Erythroblast (primary cell): Measurements from ENCODE around the gene RELN.

Experiments used
- DNase-seq, 2 experiments: peaks; one replicate each; lab custom pipeline; 2025; lab: John Stamatoyannopoulos, UW
- GATA1 ChIP-seq: IDR thresholded peaks from 2 replicates; pipeline ENCODE4 v1.6.1; 2011; ENCODE audit warnings: low read depth, mild to moderate bottlenecking, control low read depth, low read length, moderate library complexity
- POLR2A ChIP-seq: IDR thresholded peaks from 2 replicates; pipeline ENCODE4 v1.6.1; 2011; ENCODE audit warnings: mild to moderate bottlenecking, low read length

The RELN gene

GRCh38 chr7:103947026-103947655, 42.3 kb downstream of the RELN start:
- TF ChIP-seq POLR2A (no peak), GATA1 (no peak)
- no peak for DNase-seq

- DNase-seq, result peak in 1 of 2 experiments; percentile 29
- TF ChIP-seq GATA1 (no peak), POLR2A (no peak)
Measured at GRCh38 chr7:103944230-103944900, 45.1 kb downstream of the RELN start.

GRCh38 chr7:103941976-103942375, 47.5 kb downstream of the RELN start:
- no peak for DNase-seq
- TF ChIP-seq GATA1, result no peak
- TF ChIP-seq POLR2A, result no peak

- no peak for DNase-seq
- no peak for TF ChIP-seq POLR2A
- no peak for TF ChIP-seq GATA1
Measured at GRCh38 chr7:103940382-103941268, 48.8 kb downstream of the RELN start.

- TF ChIP-seq POLR2A (no peak), GATA1 (no peak)
- DNase-seq, result no peak
Measured at GRCh38 chr7:103937680-103938079, 51.8 kb downstream of the RELN start.

- TF ChIP-seq GATA1 (no peak), POLR2A (no peak)
- no peak for DNase-seq
Measured at GRCh38 chr7:103936558-103936957, 52.9 kb downstream of the RELN start.

GRCh38 chr7:103934508-103934907, 55.0 kb downstream of the RELN start:
- DNase-seq, result no peak
- TF ChIP-seq POLR2A (no peak), GATA1 (no peak)

GRCh38 chr7:103932389-103932788, 57.1 kb downstream of the RELN start:
- no peak for DNase-seq
- TF ChIP-seq GATA1, result no peak
- TF ChIP-seq POLR2A, result no peak

- DNase-seq, result no peak
- TF ChIP-seq GATA1, result no peak
- TF ChIP-seq POLR2A, result no peak
Measured at GRCh38 chr7:103929901-103930311, 59.6 kb downstream of the RELN start.

- TF ChIP-seq GATA1 (no peak), POLR2A (no peak)
- DNase-seq, result no peak
Measured at GRCh38 chr7:103928581-103928980, 60.9 kb downstream of the RELN start.

GRCh38 chr7:103924184-103924583, 65.3 kb downstream of the RELN start:
- TF ChIP-seq POLR2A (no peak), GATA1 (no peak)
- DNase-seq, result no peak

- TF ChIP-seq POLR2A (no peak), GATA1 (no peak)
- no peak for DNase-seq
Measured at GRCh38 chr7:103922407-103922806, 67.1 kb downstream of the RELN start.

- no peak for DNase-seq
- no peak for TF ChIP-seq POLR2A
- TF ChIP-seq GATA1, result no peak
Measured at GRCh38 chr7:103921692-103922091, 67.8 kb downstream of the RELN start.

- peak; percentile 42 to 57 for DNase-seq
- TF ChIP-seq POLR2A, result no peak
- TF ChIP-seq GATA1, result no peak
Measured at GRCh38 chr7:103919272-103919868, 70.1 kb downstream of the RELN start.
